ENCODE measurements around the gene ZNF416.

ZNF416 gene

DNA sequence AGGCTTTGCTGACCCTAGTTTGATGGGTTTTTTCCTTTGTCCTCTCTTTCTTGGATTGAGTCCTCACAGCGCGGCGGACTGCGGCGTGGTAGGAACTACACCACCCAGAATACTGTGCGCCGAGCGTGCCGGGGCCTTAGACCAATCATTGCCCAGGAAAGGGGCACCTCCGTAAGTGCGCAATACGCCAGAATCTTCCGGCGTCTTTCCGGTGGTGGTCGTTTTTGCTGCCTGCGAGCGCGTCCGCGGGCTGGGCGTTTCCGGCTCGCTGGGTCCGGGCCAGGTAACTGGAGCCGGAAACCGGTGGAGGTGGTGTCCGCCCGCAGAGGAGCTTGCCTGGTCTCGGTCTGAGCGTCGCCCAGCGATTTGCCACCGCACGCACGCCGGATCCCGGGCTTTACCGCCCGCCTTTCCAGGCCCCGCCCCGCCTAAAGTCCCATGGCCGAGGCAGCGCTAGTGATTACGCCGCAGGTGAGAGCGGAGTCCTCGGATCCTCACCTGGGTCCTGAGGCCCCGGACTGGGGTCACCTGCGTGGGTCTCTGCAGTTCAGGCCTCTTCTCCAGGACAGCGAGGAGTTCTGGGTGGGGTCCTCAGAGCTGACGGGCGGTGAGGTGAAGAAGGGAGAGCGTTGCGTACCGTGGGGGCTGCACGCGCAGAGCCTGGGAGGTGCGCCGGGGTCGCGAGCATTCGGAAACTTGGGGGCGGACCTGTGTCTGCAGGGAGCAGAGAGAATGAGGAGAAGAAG is 51.4 kb downstream of the ZNF416 start, which contains the start of gene ZNF549:
ZNF549 (plus strand) TSS at position 221 of the 746 bp plus-strand sequence; CDS start at position 439, 218 bp downstream.
- DNase-seq (ENCODE audit: insufficient read length, low spot score): peak; percentile 97
- peak; percentile 75 for TF ChIP-seq POLR2A (IDR thresholded peaks at IDR 0.05; ENCODE audit: low read depth, low read length)
- FAIRE-seq: peak; percentile 89

Measured in H54 (cell line).